Endothelial cell of umbilical vein (primary cell): Measurements from ENCODE around the gene ADGRG1.

Experiments
- CTCF ChIP-seq, 2 donors: IDR thresholded peaks; 1 replicate in 1 of 2; 2 replicates in 1 of 2; pipeline ENCODE4 v1.5.1; 2011; ENCODE audit warnings: low read length in 2 of 2, mild to moderate bottlenecking in 2 of 2, moderate library complexity in 2 of 2, control low read depth in 1 of 2, inconsistent platforms in 1 of 2, low read depth in 1 of 2; ENCODE audit not compliant: insufficient read depth in 1 of 2; ENCODE audit errors: extremely low read depth in 1 of 2
- GATA2 ChIP-seq: IDR thresholded peaks from 2 replicates; pipeline ENCODE4 v1.7.0; 2011; ENCODE audit warnings: low read depth, mild to moderate bottlenecking, moderate library complexity, mixed read lengths, low read length; ENCODE audit not compliant: insufficient read length, insufficient read depth
- JUN ChIP-seq: IDR thresholded peaks from 2 replicates; pipeline ENCODE4 v1.6.1; 2011; ENCODE audit warnings: borderline replicate concordance, low read depth; ENCODE audit not compliant: insufficient read length, insufficient read depth
- MAX ChIP-seq: IDR thresholded peaks from 2 replicates; pipeline ENCODE4 v1.6.1; 2011; ENCODE audit not compliant: insufficient read depth, insufficient read length
- POLR2A ChIP-seq: IDR thresholded peaks from 2 replicates; pipeline ENCODE4 v1.6.1; 2012; ENCODE audit warnings: low read depth, mild to moderate bottlenecking, control low read depth, low read length

GRCh38 chr16:57714047-57714446 is 85.6 kb downstream of the ADGRG1 start:
- TF ChIP-seq CTCF (IDR thresholded peaks at IDR 0.05; ENCODE audit: extremely low read depth in 1 of 2, insufficient read depth in 1 of 2, low read depth in 1 of 2, low read length in 2 of 2) (no peak), MAX (no peak), POLR2A (no peak), GATA2 (no peak), JUN (no peak)
